CD4-positive, alpha-beta T cell (primary cell): ENCODE results near the gene XPR1. TPM values are rescaled to one million over a fixed set of nuclear protein-coding genes. Genes with fewer than 3 reads are reported as not detected.

Source experiments
- ATAC-seq: fragments of 200-7000 bp; cut with Tn5 transposase; one replicate; pipeline ENCODE4 v1.10.0; 2022; ENCODE audit warnings: mild to moderate bottlenecking; ENCODE audit not compliant: poor library complexity
- CTCF ChIA-PET: fragments of 350-600 bp; sonication (Branson Sonifier 250); formaldehyde crosslinking; loops from one replicate; lab custom pipeline; 2021; ENCODE audit warnings: antibody characterized with exemption, inconsistent platforms; lab: Charles Lee
- POLR2A ChIA-PET: fragments of 350-600 bp; sonication (Branson Sonifier 250); formaldehyde crosslinking; loops from one replicate; lab custom pipeline; 2021; ENCODE audit warnings: antibody characterized with exemption, inconsistent platforms; lab: Charles Lee
- DNase-seq, 14 experiments: peaks; one replicate each; pipeline ENCODE4 v3.0.0-alpha.2; 2013 to 2020; ENCODE audit warnings: mixed read lengths in 2 of 14
- H3K27ac ChIP-seq, 2 donors: one replicate each; pipeline versions ENCODE4 v1.5.1 to v1.7.0; 2013; ENCODE audit warnings: low read length in 2 of 2, low read depth in 1 of 2, mild to moderate bottlenecking in 1 of 2
- H3K27me3 ChIP-seq, 2 experiments: 1 replicate in 1 of 2; 2 replicates in 1 of 2; pipeline versions ENCODE4 v1.6.1 to v1.7.0; 2013; ENCODE audit warnings: low read length in 2 of 2, control low read depth in 1 of 2, mild to moderate bottlenecking in 1 of 2, moderate library complexity in 1 of 2; ENCODE audit not compliant: insufficient read depth in 2 of 2, control insufficient read depth in 1 of 2
- H3K36me3 ChIP-seq: one replicate; pipeline ENCODE4 v1.6.1; 2013; ENCODE audit warnings: low read length, control low read depth; ENCODE audit not compliant: insufficient read depth
- H3K4me1 ChIP-seq: one replicate; pipeline ENCODE4 v1.6.1; 2013; ENCODE audit warnings: low read length, control low read depth; ENCODE audit not compliant: insufficient read depth
- H3K4me3 ChIP-seq: one replicate; pipeline ENCODE4 v1.5.1; 2013; ENCODE audit warnings: mild to moderate bottlenecking, low read length, moderate library complexity
- H3K9me3 ChIP-seq, 2 experiments: 1 replicate in 1 of 2; 2 replicates in 1 of 2; pipeline versions ENCODE4 v1.6.1 to v1.7.0; 2013; ENCODE audit warnings: low read length in 2 of 2, mild to moderate bottlenecking in 2 of 2, control low read depth in 1 of 2, moderate library complexity in 1 of 2; ENCODE audit not compliant: control insufficient read depth in 1 of 2, insufficient read depth in 1 of 2
- H3K27ac Mint-ChIP-seq: one replicate; pipeline ENCODE4 v1.8.0; 2020; ENCODE audit warnings: mixed read lengths
- H3K27me3 Mint-ChIP-seq: one replicate; pipeline ENCODE4 v1.8.0; 2021; ENCODE audit warnings: mixed read lengths
- H3K36me3 Mint-ChIP-seq: one replicate; pipeline ENCODE4 v1.8.0; 2021; ENCODE audit warnings: low read depth, mixed read lengths
- H3K4me1 Mint-ChIP-seq: one replicate; pipeline ENCODE4 v1.8.0; 2021; ENCODE audit warnings: low read depth, mixed read lengths
- H3K4me3 Mint-ChIP-seq: one replicate; pipeline ENCODE4 v1.8.0; 2020; ENCODE audit warnings: mild to moderate bottlenecking, mixed read lengths
- H3K9me3 Mint-ChIP-seq: one replicate; pipeline ENCODE4 v1.8.0; 2020; ENCODE audit warnings: mixed read lengths
- intact Hi-C, 2 experiments: fragments of 100-400 bp; cut with DNase I in 1 of 2; cut with micrococcal nuclease in 1 of 2; formaldehyde crosslinking; loops; one replicate each; pipeline versions ENCODE4 v1.15.1 to v1.9.0; 2023 to 2025; cut with DNase I, micrococcal nuclease
- total RNA-seq, 174 experiments: library from RNA in 2 of 174; stranded (reverse) in 2 of 174; gene quantifications; one replicate each; pipeline ENCODE4 v1.2.3 and lab custom pipeline; 2021 to 2026
- TF ChIP-seq, protein P1 (sequence below): fragments of 200-600 bp; IDR thresholded peaks from one replicate; pipeline ENCODE4 v1.8.0; 2022; ENCODE audit warnings: antibody characterized with exemption, mild to moderate bottlenecking

Gene XPR1
- total RNA-seq, 2 experiments from 2014 or later: 13.7 TPM

DNA sequence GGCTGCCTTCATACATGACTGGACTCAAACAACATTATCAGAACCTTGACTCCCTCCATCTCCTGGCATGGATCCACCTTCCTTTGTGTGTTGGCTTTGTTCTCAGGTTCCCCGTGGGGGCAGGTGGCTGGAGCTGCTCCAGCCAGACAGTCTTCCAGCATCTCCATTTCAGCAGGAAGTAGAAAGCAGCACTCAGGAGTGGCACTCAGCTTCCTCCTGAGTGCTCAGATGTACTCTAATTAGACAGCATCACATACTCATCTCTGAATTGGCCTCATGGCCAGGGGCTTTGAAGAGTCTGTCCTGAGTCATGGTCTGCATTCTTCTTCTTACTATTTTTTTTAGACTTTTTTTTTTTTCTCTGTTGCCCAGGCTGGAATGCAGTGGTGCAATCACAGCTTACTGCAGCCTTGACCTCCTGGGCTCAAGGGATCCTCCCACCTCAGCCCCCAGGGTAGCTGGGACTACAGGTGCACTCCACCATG lies 45.1 kb upstream of the XPR1 start:
- Histone ChIP-seq H3K9me3 (peaks cover 5 to 14% of the 10 kb centered on the region in 2 experiments), H3K27me3 (no peaks in the 10 kb centered on the region), H3K36me3 (no peaks in the 10 kb centered on the region), H3K4me3 (no peak overlapping the region), H3K4me1 (no peaks in the 10 kb centered on the region), H3K27ac (no peak overlapping the region)
- Mint-ChIP-seq H3K9me3 (peaks cover 5% of the 10 kb centered on the region), H3K27ac (no peak overlapping the region), H3K27me3 (peaks cover 3% of the 10 kb centered on the region), H3K4me1 (no peaks in the 10 kb centered on the region), H3K4me3 (no peak overlapping the region), H3K36me3 (no peaks in the 10 kb centered on the region)
- CTCF ChIA-PET: no interaction called here
- POLR2A ChIA-PET: no interaction called here
- DNase-seq (no peak), ATAC-seq (no peak)
- intact Hi-C loops: no loop called here
- TF ChIP-seq, protein P1, sequence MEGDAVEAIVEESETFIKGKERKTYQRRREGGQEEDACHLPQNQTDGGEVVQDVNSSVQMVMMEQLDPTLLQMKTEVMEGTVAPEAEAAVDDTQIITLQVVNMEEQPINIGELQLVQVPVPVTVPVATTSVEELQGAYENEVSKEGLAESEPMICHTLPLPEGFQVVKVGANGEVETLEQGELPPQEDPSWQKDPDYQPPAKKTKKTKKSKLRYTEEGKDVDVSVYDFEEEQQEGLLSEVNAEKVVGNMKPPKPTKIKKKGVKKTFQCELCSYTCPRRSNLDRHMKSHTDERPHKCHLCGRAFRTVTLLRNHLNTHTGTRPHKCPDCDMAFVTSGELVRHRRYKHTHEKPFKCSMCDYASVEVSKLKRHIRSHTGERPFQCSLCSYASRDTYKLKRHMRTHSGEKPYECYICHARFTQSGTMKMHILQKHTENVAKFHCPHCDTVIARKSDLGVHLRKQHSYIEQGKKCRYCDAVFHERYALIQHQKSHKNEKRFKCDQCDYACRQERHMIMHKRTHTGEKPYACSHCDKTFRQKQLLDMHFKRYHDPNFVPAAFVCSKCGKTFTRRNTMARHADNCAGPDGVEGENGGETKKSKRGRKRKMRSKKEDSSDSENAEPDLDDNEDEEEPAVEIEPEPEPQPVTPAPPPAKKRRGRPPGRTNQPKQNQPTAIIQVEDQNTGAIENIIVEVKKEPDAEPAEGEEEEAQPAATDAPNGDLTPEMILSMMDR: no peak

DNA sequence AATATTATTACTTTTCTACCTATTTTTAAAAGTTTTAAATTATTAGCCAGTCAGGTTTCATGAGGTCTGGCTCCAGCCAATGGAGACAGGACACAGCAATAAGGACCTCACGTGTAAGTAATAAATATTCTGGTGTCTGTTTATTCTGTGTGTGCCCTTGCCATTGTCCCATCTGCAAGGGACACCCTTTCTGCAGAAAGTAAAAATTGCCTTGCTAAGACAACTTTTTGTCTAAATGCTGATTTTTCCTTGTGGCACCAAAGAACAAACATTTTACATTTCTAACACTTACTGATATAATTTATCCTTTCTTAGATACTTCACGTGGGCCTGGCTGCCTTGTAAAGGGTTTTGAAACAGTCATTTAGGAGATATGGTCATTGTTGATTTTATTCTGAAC lies 43.7 kb upstream of the XPR1 start:
- Histone ChIP-seq H3K27me3 (no peaks in the 10 kb centered on the region), H3K4me1 (no peaks in the 10 kb centered on the region), H3K27ac (no peak overlapping the region), H3K9me3 (peaks cover 5 to 14% of the 10 kb centered on the region in 2 experiments), H3K36me3 (no peaks in the 10 kb centered on the region), H3K4me3 (no peak overlapping the region)
- ChIA-PET CTCF (no interaction called here), POLR2A (no interaction called here)
- intact Hi-C loops: no loop called here
- Mint-ChIP-seq H3K9me3 (peaks cover 5% of the 10 kb centered on the region), H3K4me3 (no peak overlapping the region), H3K4me1 (no peaks in the 10 kb centered on the region), H3K36me3 (no peaks in the 10 kb centered on the region), H3K27ac (no peak overlapping the region), H3K27me3 (peaks cover 3% of the 10 kb centered on the region)
- TF ChIP-seq, protein P1: no peak
- no peak for DNase-seq
- no peak for ATAC-seq

DNA sequence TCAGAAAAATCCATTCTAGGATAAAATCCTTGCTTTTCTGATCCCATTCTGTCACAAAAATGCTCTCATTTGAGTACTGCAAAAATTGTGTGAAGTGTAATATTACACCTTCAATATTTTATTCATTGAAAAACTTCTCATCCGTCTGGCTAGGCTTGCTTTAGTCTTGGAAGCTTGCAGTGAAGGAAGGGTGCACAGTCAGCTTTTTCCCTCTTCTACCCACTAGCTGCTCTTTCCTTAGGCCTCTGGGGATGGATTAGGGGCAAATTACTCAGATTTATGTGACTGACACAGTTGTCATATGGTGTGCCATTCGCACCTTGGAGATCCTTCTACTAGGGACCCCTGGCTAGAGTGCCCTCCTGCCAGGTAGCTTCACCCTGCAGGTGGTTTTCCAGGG lies 40.9 kb upstream of the XPR1 start:
- no peaks in the 10 kb centered on the region for H3K4me1 ChIP-seq
- Mint-ChIP-seq H3K27me3 (no peaks in the 10 kb centered on the region), H3K4me3 (no peak overlapping the region), H3K9me3 (peaks cover 5% of the 10 kb centered on the region), H3K27ac (no peak overlapping the region), H3K36me3 (no peaks in the 10 kb centered on the region), H3K4me1 (no peaks in the 10 kb centered on the region)
- no peak overlapping the region for H3K27ac ChIP-seq
- no peaks in the 10 kb centered on the region for H3K27me3 ChIP-seq
- H3K36me3 ChIP-seq: no peaks in the 10 kb centered on the region
- ChIA-PET POLR2A (no interaction called here), CTCF (no interaction called here)
- TF ChIP-seq, protein P1: no peak
- DNase-seq (no peak), ATAC-seq (no peak)
- H3K9me3 ChIP-seq: peaks cover 5 to 14% of the 10 kb centered on the region in 2 experiments
- H3K4me3 ChIP-seq: no peak overlapping the region
- intact Hi-C loops: no loop called here
